ENCODE measurements around the gene XIRP2. TPM values are rescaled to one million over a fixed set of nuclear protein-coding genes. Genes with fewer than 3 reads are reported as not detected.

Gene XIRP2
- total RNA-seq, 1 experiment from 2014 or later = not detected

GRCh38 chr2:166958986-166959481 is 70.8 kb downstream of the XIRP2 start:
- no TSS peak for BruUV-seq (replicated peaks)
- Histone ChIP-seq H3K9me2 (ENCODE audit: insufficient read depth) (no peaks in the 10 kb centered on the region), H3K4me3 (replicated peaks in 1 of 2; ENCODE audit: low read depth in 1 of 2, low read length in 2 of 2) (no peak overlapping the region), H3K9ac (ENCODE audit: low read length) (no peak overlapping the region), H3K4me2 (ENCODE audit: low read length) (no peak overlapping the region), H3K36me3 (ENCODE audit: control insufficient read depth in 1 of 2, insufficient read depth in 2 of 2, low read length in 2 of 2) (no peaks in the 10 kb centered on the region), H3K9me3 (ENCODE audit: control insufficient read depth in 1 of 2, insufficient read depth in 1 of 2, low read depth in 1 of 2, low read length in 2 of 2) (peaks cover 0 to 4% of the 10 kb centered on the region in 2 experiments; a peak in 2 of 4 replicates), H2AFZ (ENCODE audit: low read depth, low read length, poor library complexity, severe bottlenecking) (no peak overlapping the region), H3K27me3 (ENCODE audit: insufficient read depth, low read length) (no peaks in the 10 kb centered on the region), H3K4me1 (ENCODE audit: control insufficient read depth in 1 of 2, insufficient read depth in 2 of 2, low read length in 2 of 2) (no peaks in the 10 kb centered on the region), H3K79me2 (ENCODE audit: insufficient read depth, low read length) (no peaks in the 10 kb centered on the region), H4K20me1 (ENCODE audit: insufficient read depth) (no peaks in the 10 kb centered on the region), H3K27ac (ENCODE audit: low read depth, low read length) (no peak overlapping the region)
- no peak for DNase-seq (ENCODE audit: low read depth, low spot score)
- POLR2A ChIA-PET = no interaction called here
- TF ChIP-seq, protein P1, sequence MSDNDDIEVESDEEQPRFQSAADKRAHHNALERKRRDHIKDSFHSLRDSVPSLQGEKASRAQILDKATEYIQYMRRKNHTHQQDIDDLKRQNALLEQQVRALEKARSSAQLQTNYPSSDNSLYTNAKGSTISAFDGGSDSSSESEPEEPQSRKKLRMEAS (IDR thresholded peaks at IDR 0.05) = no peak
- TF ChIP-seq CEBPB (IDR thresholded peaks at IDR 0.05; ENCODE audit: low read depth) = no peak
- no peak for TF ChIP-seq CTCF (IDR thresholded peaks at IDR 0.05 in 2 of 3, conservative IDR thresholded peaks at IDR 0.05 in 1 of 3; ENCODE audit: borderline replicate concordance in 1 of 3, insufficient read depth in 1 of 3, low read depth in 2 of 3, low read length in 2 of 3)
- no peak for TF ChIP-seq ATF3 (IDR thresholded peaks at IDR 0.05)
- TF ChIP-seq JUND (IDR thresholded peaks at IDR 0.05) = no peak
- no peak for TF ChIP-seq SIN3A (IDR thresholded peaks at IDR 0.05; ENCODE audit: low read depth)
- no peak for TF ChIP-seq EZH2phosphoT487 (IDR thresholded peaks at IDR 0.05; ENCODE audit: borderline replicate concordance)
- TF ChIP-seq, protein P2, sequence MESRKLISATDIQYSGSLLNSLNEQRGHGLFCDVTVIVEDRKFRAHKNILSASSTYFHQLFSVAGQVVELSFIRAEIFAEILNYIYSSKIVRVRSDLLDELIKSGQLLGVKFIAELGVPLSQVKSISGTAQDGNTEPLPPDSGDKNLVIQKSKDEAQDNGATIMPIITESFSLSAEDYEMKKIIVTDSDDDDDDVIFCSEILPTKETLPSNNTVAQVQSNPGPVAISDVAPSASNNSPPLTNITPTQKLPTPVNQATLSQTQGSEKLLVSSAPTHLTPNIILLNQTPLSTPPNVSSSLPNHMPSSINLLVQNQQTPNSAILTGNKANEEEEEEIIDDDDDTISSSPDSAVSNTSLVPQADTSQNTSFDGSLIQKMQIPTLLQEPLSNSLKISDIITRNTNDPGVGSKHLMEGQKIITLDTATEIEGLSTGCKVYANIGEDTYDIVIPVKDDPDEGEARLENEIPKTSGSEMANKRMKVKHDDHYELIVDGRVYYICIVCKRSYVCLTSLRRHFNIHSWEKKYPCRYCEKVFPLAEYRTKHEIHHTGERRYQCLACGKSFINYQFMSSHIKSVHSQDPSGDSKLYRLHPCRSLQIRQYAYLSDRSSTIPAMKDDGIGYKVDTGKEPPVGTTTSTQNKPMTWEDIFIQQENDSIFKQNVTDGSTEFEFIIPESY (IDR thresholded peaks at IDR 0.05; ENCODE audit: extremely low read depth, insufficient replicate concordance, low read length) = no peak
- TF ChIP-seq RAD21 (IDR thresholded peaks at IDR 0.05; ENCODE audit: low read depth) = no peak
- TF ChIP-seq POLR2AphosphoS5 (IDR thresholded peaks at IDR 0.05; ENCODE audit: low read depth, low read length) = no peak
- TF ChIP-seq EZH2 (IDR thresholded peaks at IDR 0.05) = no peak
- no peak for TF ChIP-seq ZNF274 (IDR thresholded peaks at IDR 0.05; ENCODE audit: low read depth, low read length)
- no peak for TF ChIP-seq SP1 (IDR thresholded peaks at IDR 0.05; ENCODE audit: low read depth)
- no peak for TF ChIP-seq CBX3 (IDR thresholded peaks at IDR 0.05; ENCODE audit: low read depth)
- TF ChIP-seq YY1 (IDR thresholded peaks at IDR 0.05; ENCODE audit: extremely low read depth, insufficient replicate concordance, low read depth, low read length) = no peak
- no peak for TF ChIP-seq TCF7L2 (IDR thresholded peaks at IDR 0.05; ENCODE audit: borderline replicate concordance, extremely low read depth, insufficient read depth, insufficient read length)
- no peak for TF ChIP-seq POLR2A (IDR thresholded peaks at IDR 0.05; ENCODE audit: borderline replicate concordance, extremely low read depth, insufficient read depth, insufficient read length)
- no peak for TF ChIP-seq ZFX (IDR thresholded peaks at IDR 0.05)
- no peak for TF ChIP-seq FOSL1 (IDR thresholded peaks at IDR 0.05; ENCODE audit: low read depth)
- no peak for TF ChIP-seq EGR1 (IDR thresholded peaks at IDR 0.05; ENCODE audit: low read depth)
- CTCF ChIA-PET = no interaction called here
- intact Hi-C loops (cut with micrococcal nuclease) = no loop called here
- RAD21 ChIA-PET (ENCODE audit: low non-redundant PET in 1 of 2, low total read pairs in 2 of 2, uncharacterized antibody in 2 of 2, unreplicated experiment in 2 of 2) = no interaction called here
- no peak for ATAC-seq
